AG09309 (cell line): ENCODE measurements around the gene KAT2A.
A peak's percentile ranks its signal among the peaks of the same experiment; 100 is the strongest.

Source experiments
- DNase-seq: peaks from one replicate; pipeline ENCODE4 v3.0.0-alpha.2; 2010; ENCODE audit warnings: low read depth
- H3K4me3 ChIP-seq: 2 replicates; pipeline ENCODE4 v1.5.1; 2011; ENCODE audit warnings: mild to moderate bottlenecking, low read depth, low read length, moderate library complexity; ENCODE audit not compliant: control insufficient read depth
- TF ChIP-seq, protein P1 (sequence below): IDR thresholded peaks from 2 replicates; pipeline ENCODE4 v1.5.1; 2011; ENCODE audit warnings: mild to moderate bottlenecking, low read depth, low read length, inconsistent platforms; ENCODE audit not compliant: insufficient read depth, control insufficient read depth; ENCODE audit errors: missing control alignments

The KAT2A gene

DNA sequence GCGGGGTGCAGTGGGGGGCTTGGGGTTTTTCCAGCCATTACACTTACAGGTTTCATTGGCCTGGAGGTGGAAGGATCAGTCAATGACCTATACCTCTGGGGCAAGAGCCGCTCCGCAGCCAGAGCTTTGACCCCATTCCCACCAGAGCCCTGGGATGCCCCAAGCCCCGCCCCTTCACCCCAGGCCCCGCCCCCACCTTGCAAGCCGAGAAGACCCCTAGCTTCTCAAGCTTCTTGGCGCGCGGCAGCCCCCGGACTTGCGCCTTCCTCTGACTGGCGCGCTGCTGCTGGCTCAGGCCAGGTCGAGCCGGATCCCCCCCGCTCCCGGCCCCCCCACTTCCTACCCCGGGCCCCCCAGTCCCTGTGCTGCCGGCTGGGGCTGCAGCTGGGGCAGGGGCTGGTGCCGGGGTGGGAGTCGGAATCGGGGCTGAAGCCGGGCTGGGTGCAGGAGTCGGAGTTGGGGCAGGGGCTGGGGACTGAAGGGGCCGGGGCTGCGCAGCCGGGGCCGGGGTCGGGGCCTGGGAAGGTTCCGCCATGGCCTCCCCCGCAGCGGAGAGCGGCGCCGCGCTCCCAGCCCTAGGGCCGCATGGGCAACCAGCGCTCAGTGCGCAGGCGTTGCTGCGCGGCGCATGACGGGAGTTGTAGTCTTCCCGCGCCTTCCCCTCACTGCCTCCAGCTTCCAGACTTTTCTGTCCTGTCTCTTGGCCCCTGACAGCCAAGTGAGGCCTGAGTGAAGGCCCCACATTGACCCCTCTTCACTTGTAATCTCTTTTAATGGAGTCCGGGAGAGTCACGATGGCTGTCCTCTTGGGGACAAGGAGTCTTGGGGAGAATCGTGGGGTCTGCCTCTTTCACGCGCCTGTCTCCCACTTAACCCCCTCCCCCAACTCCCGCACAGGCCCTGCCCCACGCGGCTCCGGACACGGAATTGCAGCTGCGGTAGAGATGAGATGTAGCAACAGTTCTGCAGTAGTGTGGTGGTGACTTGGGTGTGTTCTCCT is at the start of gene KAT2A:
Gene KAT2A, minus strand, starts transcription at position 598 of the 1,000 bp plus-strand sequence. Its CDS starts 63 bp downstream, at position 535.
- no peak for DNase-seq
- H3K4me3 ChIP-seq = peak within 1 kb of the TSS; percentile 68
- TF ChIP-seq, protein P1, sequence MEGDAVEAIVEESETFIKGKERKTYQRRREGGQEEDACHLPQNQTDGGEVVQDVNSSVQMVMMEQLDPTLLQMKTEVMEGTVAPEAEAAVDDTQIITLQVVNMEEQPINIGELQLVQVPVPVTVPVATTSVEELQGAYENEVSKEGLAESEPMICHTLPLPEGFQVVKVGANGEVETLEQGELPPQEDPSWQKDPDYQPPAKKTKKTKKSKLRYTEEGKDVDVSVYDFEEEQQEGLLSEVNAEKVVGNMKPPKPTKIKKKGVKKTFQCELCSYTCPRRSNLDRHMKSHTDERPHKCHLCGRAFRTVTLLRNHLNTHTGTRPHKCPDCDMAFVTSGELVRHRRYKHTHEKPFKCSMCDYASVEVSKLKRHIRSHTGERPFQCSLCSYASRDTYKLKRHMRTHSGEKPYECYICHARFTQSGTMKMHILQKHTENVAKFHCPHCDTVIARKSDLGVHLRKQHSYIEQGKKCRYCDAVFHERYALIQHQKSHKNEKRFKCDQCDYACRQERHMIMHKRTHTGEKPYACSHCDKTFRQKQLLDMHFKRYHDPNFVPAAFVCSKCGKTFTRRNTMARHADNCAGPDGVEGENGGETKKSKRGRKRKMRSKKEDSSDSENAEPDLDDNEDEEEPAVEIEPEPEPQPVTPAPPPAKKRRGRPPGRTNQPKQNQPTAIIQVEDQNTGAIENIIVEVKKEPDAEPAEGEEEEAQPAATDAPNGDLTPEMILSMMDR = no peak

DNA sequence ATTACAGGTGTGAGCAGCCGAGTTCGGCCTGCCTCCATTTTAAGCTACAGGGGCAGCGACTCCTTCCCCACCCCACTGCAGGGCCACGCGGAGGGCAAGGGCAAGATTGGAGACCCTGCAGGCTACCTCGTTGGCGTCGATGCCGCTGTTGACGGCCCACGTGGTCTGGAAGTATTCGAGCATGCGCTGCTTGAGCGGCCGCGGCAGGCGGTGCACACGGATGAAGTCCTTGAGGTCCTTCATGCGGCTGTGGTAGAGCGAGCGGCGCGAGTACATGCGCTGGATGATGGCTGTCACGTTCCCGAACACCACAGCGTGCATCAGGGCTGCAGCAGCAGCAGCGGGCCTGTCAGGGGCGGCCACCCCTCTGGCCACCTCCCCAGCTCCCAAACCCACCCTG is 48.2 kb upstream of the KAT2A start:
- no peak overlapping the region for H3K4me3 ChIP-seq
- TF ChIP-seq, protein P1 = no peak
- DNase-seq = no peak

DNA sequence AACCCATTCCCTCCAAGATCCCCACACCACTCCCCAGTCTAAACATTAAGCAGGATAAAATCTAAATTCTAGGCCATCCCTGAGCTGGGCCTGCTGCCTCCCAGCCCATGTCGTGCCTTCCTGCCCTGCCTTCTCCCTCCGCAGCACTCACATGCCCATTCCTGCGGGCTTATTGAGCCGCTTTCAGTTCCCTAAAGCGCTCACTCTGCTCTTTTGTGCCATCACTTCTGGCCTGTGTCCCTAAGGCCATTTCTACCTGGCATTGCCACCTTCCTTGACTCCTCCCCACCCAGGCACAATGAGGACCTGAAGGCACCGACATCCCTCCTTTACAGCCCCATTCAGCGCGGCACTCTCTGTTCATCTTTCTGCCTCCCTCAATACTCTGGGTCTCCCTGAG is 46.6 kb upstream of the KAT2A start:
- no peak overlapping the region for H3K4me3 ChIP-seq
- TF ChIP-seq, protein P1 = no peak
- no peak for DNase-seq

DNA sequence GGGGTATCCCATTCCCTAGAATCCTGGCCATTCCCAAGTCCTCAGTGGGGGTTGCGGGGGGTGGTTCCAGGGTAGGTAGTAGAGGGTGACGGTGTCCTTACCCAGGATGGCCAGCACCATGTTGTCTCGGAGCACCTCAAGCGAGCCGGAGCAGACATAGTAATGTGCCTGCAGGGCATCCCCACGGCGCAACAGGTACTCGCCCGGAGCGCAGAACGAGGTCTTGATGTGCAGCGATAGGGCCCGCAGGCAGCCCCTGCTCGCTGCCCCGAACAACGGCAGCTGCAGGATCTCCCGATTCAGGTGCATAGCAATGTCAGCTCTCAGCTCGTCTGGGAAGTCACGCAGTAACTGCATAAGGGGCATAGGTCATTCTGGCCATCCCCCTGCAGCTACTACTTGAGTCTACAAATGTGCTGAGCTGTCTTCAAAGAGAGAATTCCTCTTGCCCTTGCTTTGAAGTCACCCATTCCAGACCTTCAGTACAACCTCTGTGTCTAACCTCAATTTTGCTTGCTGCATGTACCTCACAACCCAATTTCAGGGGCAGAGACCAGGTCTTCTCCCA is 45.1 kb upstream of the KAT2A start:
- TF ChIP-seq, protein P1 = no peak
- no peak overlapping the region for H3K4me3 ChIP-seq
- DNase-seq = no peak

DNA sequence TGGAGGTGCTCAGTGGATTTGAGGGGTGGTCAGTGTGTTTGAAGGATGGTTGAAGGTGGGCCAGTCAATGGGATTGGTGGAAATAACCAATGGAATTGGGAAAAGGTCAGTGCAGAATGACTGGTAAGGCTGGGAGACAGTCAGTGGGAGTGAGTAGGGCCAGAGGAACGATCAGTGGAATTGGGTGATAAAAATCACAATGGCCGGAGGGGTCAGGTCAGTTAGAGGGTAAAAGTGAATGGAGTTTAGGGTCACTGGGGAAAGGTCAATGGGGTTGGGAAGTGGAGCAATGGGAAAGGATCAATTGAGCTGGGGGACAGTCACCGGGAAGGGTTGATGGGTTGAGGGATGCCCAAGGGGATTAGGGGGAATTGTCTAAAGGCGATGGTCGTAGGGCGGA is 44.6 kb upstream of the KAT2A start:
- DNase-seq = no peak
- no peak overlapping the region for H3K4me3 ChIP-seq
- TF ChIP-seq, protein P1 = no peak

DNA sequence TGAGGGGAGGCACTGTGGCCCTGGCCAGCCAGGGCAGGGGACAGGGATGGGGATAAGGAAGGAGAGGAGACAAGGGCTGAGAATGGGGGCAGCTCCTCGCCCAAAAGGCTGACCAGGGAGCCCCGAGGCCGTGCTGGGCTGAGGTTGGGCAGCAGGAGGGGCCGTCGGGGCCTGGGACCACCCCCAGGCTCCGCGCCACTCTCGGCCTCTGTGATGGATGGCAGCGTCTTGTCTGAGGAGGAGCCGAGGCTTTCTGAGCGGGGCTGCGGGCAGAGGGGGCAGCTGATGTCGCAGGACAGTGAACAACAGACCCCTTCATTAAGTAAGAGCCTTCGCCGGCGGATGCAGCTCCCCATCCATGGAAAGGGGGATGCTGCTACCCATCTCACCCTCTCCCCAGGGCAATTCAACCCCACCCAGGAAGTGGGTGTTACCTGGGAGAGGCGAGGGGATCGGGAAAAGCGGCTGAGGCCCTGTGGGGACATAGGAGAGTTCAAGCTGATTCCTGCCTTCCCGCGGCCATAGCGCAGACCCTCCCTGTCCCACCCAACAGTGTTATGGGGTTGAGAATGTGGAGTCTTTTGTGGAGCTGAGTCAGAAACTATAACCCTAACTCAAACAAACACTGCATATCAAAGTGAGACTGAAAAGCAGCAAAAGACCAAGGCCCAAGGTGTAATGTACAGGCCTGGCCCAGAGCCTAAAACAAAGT is 42.7 kb upstream of the KAT2A start:
- TF ChIP-seq, protein P1 = no peak
- H3K4me3 ChIP-seq = no peak overlapping the region
- no peak for DNase-seq
